ENCODE measurements around the gene CPNE8.

DNA sequence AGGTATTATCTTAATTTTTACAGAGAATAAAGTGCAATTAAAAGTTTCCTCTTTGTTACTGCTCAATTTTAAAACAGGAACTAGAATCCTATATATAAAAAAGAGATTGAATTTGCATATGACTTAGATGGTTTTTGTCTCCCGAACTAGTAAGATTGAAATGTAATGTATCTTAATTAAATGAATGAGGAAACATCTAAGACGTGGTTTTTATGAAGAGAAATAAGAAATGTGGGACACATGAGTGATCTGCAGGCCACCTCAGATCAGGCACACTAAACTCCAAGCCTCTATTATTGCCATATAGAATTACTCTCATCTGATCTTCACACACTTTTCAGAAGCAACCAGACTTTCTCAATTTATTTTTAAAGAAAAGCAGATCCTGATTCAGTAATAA is 158.6 kb downstream of the CPNE8 start:
- TF ChIP-seq, protein P1, sequence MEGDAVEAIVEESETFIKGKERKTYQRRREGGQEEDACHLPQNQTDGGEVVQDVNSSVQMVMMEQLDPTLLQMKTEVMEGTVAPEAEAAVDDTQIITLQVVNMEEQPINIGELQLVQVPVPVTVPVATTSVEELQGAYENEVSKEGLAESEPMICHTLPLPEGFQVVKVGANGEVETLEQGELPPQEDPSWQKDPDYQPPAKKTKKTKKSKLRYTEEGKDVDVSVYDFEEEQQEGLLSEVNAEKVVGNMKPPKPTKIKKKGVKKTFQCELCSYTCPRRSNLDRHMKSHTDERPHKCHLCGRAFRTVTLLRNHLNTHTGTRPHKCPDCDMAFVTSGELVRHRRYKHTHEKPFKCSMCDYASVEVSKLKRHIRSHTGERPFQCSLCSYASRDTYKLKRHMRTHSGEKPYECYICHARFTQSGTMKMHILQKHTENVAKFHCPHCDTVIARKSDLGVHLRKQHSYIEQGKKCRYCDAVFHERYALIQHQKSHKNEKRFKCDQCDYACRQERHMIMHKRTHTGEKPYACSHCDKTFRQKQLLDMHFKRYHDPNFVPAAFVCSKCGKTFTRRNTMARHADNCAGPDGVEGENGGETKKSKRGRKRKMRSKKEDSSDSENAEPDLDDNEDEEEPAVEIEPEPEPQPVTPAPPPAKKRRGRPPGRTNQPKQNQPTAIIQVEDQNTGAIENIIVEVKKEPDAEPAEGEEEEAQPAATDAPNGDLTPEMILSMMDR (IDR thresholded peaks at IDR 0.05; ENCODE audit: low read depth, low read length), result no peak
- TF ChIP-seq POLR2A (IDR thresholded peaks at IDR 0.05; ENCODE audit: extremely low read depth, insufficient read length), result no peak
- no peak for TF ChIP-seq MAX (IDR thresholded peaks at IDR 0.05; ENCODE audit: low read depth, low read length)
